Mucosa of stomach (tissue), 1 donor: ENCODE data around the gene ADISSP.

Experiments
- H3K27me3 ChIP-seq: one replicate; pipeline ENCODE4 v1.7.0; 2013; ENCODE audit warnings: mild to moderate bottlenecking, low read length; ENCODE audit not compliant: control insufficient read depth, insufficient read depth
- H3K36me3 ChIP-seq: one replicate; pipeline ENCODE4 v1.7.0; 2013; ENCODE audit warnings: low read length; ENCODE audit not compliant: control insufficient read depth, insufficient read depth
- H3K4me1 ChIP-seq: one replicate; pipeline ENCODE4 v1.7.0; 2013; ENCODE audit warnings: mild to moderate bottlenecking, low read length; ENCODE audit not compliant: control insufficient read depth, insufficient read depth
- H3K4me3 ChIP-seq: one replicate; pipeline ENCODE4 v1.7.0; 2013; ENCODE audit warnings: low read length
- H3K9ac ChIP-seq: one replicate; pipeline ENCODE4 v1.7.0; 2013; ENCODE audit warnings: mild to moderate bottlenecking, low read length, moderate library complexity
- H3K9me3 ChIP-seq: one replicate; pipeline ENCODE4 v1.7.0; 2013; ENCODE audit warnings: mild to moderate bottlenecking, low read length, moderate library complexity; ENCODE audit not compliant: control insufficient read depth
- donor health status: Pancreatic carcinoma.

Gene ADISSP

DNA sequence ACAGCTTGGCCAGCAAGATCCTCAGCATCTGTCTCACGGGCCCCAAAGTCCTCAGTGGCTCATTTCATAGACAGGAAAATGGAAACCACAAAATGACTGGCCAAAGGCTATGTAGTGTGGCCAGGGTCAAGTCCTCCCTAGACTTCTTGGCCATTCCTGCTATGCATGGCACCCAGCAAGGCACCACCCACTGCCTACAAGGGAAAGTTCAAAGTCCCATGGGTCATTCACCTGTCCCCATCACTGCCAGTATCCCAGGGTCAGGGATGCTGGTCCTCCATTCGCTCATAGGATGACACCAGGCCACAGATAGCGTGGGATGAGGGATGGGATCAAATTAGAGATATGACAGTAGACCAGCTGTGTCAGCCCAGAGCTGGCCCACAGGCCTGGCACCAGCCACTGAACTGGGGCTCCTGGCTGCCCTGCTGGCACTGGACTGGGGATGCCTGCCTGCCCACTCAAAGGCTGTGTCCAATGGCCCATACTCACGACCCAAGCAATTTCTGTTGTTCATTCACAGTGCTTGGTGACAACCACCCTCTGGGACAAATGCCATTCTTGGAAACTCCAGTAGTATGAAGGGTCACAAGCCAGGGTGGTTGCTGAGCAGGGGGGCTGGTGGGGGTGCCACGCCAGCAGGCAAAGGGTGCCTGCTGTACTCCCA, 11.6 kb downstream of the ADISSP start:
- H3K9me3 ChIP-seq, result no peaks in the 10 kb centered on the region
- no peak overlapping the region for H3K9ac ChIP-seq
- no peaks in the 10 kb centered on the region for H3K36me3 ChIP-seq
- H3K4me1 ChIP-seq, result peaks cover 17% of the 10 kb centered on the region
- peaks cover 2% of the 10 kb centered on the region for H3K27me3 ChIP-seq
- H3K4me3 ChIP-seq, result no peak overlapping the region

DNA sequence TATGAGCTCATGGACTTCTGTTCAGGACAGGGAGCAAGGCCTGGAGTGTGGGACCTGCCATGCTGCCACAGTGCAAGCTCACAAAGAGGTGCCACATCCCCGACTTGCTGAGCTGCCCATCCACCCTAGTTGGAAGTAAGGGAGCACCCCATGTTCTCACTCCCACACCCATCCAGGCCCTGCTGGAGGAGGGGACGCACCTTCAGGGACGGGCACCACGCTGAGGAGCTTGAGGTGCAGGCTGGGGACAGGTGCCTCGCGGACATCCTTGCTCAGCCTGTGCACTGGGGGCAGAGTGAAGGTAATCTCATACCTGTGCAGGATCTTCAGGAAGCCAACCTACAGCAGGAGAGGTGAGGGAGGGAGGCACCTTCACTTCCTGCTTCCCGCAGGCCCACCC, 12.3 kb downstream of the ADISSP start:
- Histone ChIP-seq H3K36me3 (no peaks in the 10 kb centered on the region), H3K9me3 (no peaks in the 10 kb centered on the region), H3K4me1 (peaks cover 19% of the 10 kb centered on the region), H3K4me3 (no peak overlapping the region), H3K27me3 (peaks cover 9% of the 10 kb centered on the region), H3K9ac (no peak overlapping the region)

DNA sequence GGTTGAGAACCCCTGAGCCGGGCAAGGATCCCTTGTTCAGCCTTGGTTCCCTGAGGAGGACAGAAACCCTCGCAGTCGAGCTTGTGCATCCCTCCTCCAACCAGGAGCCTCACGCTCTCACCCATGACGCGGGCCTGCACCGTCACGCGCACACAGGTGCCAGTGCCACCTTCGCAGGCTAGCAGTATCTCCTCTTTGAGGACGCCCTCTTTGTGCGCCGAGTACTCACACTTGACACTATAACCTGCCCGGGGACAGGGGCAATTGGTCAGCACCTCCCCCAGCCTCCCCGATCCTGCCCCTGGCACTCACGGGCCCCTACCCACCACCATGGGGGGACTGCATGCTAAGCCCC, 13.3 kb downstream of the ADISSP start:
- Histone ChIP-seq H3K9ac (no peak overlapping the region), H3K4me3 (no peak overlapping the region), H3K27me3 (peaks cover 19% of the 10 kb centered on the region), H3K4me1 (peaks cover 29% of the 10 kb centered on the region), H3K36me3 (no peaks in the 10 kb centered on the region), H3K9me3 (no peaks in the 10 kb centered on the region)

DNA sequence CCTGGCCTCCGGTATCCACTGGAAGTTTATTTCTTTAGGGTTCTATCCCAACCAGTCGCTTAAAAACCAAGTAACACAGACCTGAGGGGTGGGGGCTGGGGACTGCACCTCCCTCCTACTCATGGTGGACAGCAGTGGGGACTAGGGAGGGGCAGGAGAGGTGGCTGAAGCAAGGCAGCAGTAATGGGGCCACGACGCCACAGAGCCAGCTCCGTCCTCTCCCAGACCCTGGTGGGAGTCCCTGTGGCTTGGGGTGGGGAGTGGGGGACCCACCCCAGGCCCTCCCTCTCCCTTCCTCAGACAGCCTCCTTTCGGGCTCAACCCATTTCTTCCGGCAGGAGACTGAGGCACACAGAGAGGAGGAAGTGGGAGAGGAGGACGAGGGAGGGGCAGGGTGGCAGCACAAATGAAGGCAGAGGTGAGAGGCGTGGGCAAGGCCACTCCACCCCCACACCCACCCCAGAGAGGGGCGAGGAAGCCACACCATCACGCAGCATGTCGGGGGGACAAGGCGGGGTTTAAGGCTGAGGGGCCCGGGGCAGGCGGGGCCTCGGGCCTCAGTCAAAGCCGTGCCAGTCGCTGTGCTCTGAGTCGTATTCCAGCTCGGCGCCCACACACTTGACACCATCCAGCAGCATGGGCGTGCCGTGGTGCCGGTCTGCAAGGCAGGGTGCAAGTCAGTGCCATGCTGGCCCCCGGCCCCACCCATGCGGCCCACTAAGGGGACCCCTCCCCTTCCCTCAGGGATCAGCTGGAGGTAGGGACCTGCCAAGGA, 13.9 kb downstream of the ADISSP start:
- peaks cover 24% of the 10 kb centered on the region for H3K27me3 ChIP-seq
- H3K36me3 ChIP-seq, result no peaks in the 10 kb centered on the region
- peaks cover 29% of the 10 kb centered on the region for H3K4me1 ChIP-seq
- no peak overlapping the region for H3K9ac ChIP-seq
- no peaks in the 10 kb centered on the region for H3K9me3 ChIP-seq
- H3K4me3 ChIP-seq, result no peak overlapping the region

DNA sequence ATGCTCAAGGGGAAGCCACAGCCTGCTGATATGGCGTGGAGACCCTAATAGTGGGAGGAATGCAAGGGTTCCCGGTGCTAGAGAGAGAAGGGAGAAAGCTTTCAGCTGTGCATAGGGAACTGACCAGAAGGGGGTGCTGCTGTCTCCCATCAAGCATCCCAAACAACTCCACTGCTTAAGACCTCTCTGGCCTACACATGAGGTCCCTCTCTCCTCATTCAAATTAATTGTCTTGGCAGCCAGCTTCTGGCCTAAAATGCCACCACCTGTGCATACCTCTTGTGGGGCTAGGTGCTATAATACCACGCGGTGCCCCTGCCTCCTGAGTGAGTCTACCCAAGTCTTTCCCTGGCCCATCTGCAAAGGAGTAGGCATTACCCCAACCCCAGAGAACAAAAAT, 14.5 kb downstream of the ADISSP start:
- H3K9me3 ChIP-seq, result no peaks in the 10 kb centered on the region
- H3K4me1 ChIP-seq, result peaks cover 29% of the 10 kb centered on the region
- peaks cover 24% of the 10 kb centered on the region for H3K27me3 ChIP-seq
- H3K9ac ChIP-seq, result no peak overlapping the region
- H3K4me3 ChIP-seq, result no peak overlapping the region
- H3K36me3 ChIP-seq, result no peaks in the 10 kb centered on the region

DNA sequence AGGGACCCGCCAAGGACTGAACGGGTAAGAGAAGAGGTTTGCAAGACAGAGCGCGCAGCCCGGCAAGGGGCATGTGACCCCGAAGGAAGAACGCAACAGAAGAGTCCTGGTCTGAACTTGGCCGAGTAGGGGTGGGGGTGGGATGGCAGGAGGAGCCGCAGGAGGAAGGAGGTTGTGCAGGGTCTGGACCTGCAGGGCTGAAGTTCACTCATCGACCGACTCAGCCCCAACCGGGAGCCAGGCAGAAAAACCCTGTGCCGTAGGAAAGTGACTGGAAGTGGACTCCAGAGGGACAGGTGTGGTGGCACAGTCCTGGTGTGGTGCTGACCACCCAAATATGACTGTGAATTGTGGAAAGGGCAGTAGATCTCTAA, 15.2 kb downstream of the ADISSP start:
- no peaks in the 10 kb centered on the region for H3K36me3 ChIP-seq
- H3K9ac ChIP-seq, result peak overlapping the region; percentile 3
- H3K27me3 ChIP-seq, result peaks cover 24% of the 10 kb centered on the region

DNA sequence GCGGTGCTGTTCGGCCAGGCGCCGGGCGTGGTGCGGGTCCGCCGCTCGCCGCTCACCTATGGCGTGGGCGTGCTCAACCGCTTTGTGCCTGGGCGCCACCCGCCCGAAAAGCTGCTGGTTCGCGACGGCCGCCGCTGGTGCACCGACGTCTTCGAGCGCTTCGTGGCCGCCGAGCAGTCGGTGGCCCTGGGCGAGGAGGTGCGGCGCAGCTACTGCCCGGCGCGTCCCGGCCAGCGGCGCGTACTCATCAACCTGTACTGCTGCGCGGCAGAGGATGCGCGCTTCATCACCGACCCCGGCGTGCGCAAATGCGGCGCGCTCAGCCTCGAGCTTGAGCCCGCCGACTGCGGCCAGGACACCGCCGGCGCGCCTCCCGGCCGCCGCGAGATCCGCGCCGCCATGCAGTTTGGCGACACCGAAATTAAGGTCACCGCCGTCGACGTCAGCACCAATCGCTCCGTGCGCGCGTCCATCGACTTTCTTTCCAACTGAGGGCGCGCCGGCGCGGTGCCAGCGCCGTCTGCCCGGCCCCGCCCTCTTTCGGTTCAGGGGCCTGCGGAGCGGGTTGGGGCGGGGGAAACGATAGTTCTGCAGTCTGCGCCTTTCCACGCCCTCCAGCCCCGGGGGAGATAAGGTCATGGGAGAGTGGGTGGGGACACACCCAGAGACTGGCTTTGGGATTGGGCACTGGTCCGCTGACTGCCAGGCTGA, 15.7 kb downstream of the ADISSP start:
- Histone ChIP-seq H3K4me1 (peaks cover 29% of the 10 kb centered on the region), H3K27me3 (peaks cover 24% of the 10 kb centered on the region), H3K36me3 (no peaks in the 10 kb centered on the region), H3K9me3 (no peaks in the 10 kb centered on the region), H3K4me3 (peak overlapping the region; percentile 19), H3K9ac (peak overlapping the region; percentile 3)

More for the DNA sequence above, 15.2 kb downstream of the ADISSP start:
- no peaks in the 10 kb centered on the region for H3K9me3 ChIP-seq
- H3K4me3 ChIP-seq, result peak overlapping the region; percentile 19
- H3K4me1 ChIP-seq, result peaks cover 29% of the 10 kb centered on the region

DNA sequence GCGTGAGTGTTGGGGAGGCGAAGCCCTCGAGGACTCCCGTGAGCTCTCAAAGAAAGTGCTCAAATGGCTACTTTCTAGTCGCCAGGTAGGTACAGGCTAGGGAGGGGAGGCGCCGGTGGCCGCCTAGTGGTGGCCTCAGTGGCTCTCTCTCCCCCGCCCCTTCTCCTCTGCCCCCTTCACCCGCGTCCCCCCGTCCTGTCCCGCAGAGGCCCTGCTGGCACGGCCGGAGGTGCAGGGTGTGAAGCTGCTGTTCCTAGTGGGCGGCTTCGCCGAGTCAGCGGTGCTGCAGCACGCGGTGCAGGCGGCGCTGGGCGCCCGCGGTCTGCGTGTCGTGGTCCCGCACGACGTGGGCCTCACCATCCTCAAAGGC, 16.3 kb downstream of the ADISSP start:
- Histone ChIP-seq H3K4me1 (peaks cover 29% of the 10 kb centered on the region), H3K4me3 (no peak overlapping the region), H3K36me3 (no peaks in the 10 kb centered on the region), H3K9me3 (no peaks in the 10 kb centered on the region), H3K9ac (no peak overlapping the region), H3K27me3 (peaks cover 24% of the 10 kb centered on the region)

DNA sequence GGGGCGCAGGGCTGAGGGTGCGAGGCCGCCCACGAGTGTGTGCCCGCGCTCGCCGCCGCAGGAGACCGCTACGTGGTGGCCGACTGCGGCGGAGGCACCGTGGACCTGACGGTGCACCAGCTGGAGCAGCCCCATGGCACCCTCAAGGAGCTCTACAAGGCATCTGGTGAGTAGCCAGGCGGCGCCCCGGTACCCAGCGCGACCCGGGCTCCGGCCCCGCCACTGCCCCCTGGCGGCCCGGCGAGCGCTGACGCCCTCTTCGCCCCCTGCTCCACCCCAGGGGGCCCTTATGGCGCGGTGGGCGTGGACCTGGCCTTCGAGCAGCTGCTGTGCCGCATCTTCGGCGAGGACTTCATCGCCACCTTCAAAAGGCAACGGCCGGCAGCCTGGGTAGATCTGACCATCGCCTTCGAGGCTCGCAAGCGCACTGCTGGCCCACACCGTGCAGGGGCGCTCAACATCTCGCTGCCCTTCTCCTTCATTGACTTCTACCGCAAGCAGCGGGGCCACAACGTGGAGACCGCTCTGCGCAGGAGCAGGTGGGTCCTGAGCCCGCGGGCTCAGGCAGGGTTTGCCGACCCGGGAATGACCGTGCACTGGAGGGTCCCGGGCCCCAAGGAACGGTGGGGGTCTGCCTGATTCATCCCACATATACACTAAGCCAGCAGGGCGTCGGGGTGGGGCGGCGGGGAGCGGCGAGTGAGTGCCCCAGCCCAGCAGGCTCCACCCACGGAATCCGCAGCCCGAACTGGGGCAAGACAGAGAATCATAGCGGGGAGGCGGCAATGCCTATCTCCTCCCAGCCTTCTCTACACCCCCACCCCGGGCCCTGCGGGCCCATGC, 17.6 kb downstream of the ADISSP start:
- H3K4me3 ChIP-seq, result no peak overlapping the region
- no peaks in the 10 kb centered on the region for H3K36me3 ChIP-seq
- H3K9me3 ChIP-seq, result no peaks in the 10 kb centered on the region
- H3K27me3 ChIP-seq, result peaks cover 24% of the 10 kb centered on the region
- H3K9ac ChIP-seq, result no peak overlapping the region
- peaks cover 30% of the 10 kb centered on the region for H3K4me1 ChIP-seq

DNA sequence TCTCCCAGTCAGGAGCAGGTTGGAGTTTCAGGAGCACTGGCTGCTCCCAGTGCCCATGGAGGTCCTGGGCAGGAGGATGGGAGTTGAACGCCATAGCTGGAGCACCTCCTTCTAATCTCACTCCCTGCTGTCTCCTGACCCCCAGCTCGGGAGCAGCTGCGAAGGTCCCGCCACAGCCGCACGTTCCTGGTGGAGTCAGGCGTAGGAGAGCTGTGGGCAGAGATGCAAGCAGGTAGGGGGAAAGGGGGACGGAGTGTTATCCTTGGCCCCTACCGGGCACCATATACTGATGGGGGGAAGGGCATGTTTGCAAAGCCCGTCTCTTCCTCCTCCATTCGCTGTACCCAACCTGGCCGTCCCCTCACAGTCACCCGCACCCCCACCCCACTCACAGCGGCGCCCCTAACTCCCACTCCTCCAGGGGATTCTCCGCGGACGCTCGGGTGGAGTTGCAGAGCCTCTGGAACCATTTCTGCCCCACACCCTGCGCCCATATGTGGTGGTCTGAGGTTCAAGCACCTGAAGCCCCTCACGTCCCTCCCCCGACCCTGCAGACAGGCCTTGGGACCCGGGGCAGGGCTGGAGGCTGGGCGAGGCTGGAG, 18.4 kb downstream of the ADISSP start:
- H3K9ac ChIP-seq, result no peak overlapping the region
- no peaks in the 10 kb centered on the region for H3K36me3 ChIP-seq
- peaks cover 36% of the 10 kb centered on the region for H3K4me1 ChIP-seq
- no peak overlapping the region for H3K4me3 ChIP-seq
- H3K9me3 ChIP-seq, result no peaks in the 10 kb centered on the region
- H3K27me3 ChIP-seq, result peaks cover 24% of the 10 kb centered on the region

DNA sequence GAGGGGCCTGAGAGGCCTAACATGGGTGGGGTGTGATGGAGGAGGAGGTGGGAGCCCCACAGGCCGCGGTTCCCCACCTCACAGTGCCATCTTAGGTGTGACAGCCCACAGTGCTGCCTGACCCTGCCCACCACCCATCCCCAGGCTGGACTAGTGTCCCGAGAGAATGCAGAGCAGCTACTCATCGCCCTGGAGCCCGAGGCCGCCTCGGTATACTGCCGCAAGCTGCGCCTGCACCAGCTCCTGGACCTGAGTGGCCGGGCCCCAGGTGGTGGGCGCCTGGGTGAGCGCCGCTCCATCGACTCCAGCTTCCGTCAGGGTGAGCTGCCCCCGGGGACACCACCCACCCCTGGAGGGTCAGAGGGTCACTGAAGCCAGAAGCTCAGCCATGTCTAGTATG, 19.5 kb downstream of the ADISSP start:
- Histone ChIP-seq H3K9ac (no peak overlapping the region), H3K36me3 (no peaks in the 10 kb centered on the region), H3K4me1 (peaks cover 36% of the 10 kb centered on the region), H3K27me3 (peaks cover 24% of the 10 kb centered on the region), H3K4me3 (no peak overlapping the region), H3K9me3 (no peaks in the 10 kb centered on the region)
